ENCODE results near the gene CNTNAP2.

The CNTNAP2 gene

DNA sequence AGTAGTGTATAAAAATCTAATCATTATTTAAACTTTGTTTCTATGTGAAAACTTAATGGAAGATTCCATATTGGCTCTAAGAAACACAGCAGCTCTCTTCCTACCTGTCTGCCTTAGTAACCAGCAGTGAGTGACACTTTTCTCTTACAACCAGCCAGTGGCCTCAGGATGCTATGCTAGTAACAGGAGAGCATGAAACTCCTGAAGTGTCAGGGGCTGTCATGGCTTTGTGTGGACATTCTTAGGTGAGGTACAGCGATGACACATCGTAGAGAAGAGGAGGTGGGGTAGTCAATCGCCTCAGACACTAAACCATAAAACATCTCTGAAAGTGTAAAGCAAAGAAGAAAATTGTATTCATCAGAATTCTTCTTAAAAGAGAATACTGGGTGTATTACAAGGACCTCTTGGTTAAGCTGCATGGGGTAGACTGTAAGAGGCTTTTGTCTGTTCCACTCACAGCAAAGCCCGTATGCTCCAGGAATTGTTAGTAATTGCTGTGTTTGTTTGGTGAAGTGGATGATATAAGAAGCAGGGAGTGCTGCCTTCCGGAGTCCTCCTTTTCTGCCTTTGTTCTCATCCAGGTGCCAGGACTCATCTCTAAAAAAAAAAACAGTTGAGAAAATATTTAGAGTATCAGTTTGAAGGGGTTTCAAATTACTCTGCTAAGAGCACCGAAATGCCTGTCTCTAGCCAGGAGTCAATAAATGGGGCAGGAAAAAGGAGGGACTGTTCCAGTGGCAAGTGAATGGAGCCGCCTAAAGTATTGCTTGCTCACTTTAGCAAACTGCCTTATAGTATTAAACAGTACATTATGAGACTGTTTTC is 518.8 kb downstream of the CNTNAP2 start:
- Histone ChIP-seq H3K4me1 (ENCODE audit: control extremely low read depth in 1 of 4, control insufficient read depth in 4 of 4, insufficient read depth in 4 of 4, low read length in 3 of 4) (no peaks in the 10 kb centered on the region), H3K9me3 (ENCODE audit: control extremely low read depth in 1 of 5, control insufficient read depth in 4 of 5, insufficient read depth in 2 of 5, low read depth in 1 of 5, low read length in 4 of 5) (no peaks in the 10 kb centered on the region), H3K27ac (ENCODE audit: insufficient read depth in 1 of 2, low read depth in 1 of 2, low read length in 2 of 2, poor library complexity in 1 of 2, severe bottlenecking in 2 of 2) (no peak overlapping the region), H3K36me3 (ENCODE audit: control insufficient read depth in 4 of 4, insufficient read depth in 4 of 4, low read length in 3 of 4) (no peaks in the 10 kb centered on the region), H3K4me3 (ENCODE audit: control insufficient read depth in 1 of 7, extremely low read depth in 1 of 7, insufficient read depth in 4 of 7, low read depth in 2 of 7, low read length in 6 of 7) (no peak overlapping the region), H3K27me3 (replicated peaks in 2 of 5; ENCODE audit: control insufficient read depth in 4 of 5, insufficient read depth in 5 of 5, low read length in 4 of 5) (no peaks in the 10 kb centered on the region)
- ChIA-PET CTCF (no interaction called here), POLR2A (no interaction called here)
- no peak for DNase-seq
- WGBS (ENCODE audit: insufficient coverage) = 100% methylated on average over 2 of the region's 7 CpGs

DNA sequence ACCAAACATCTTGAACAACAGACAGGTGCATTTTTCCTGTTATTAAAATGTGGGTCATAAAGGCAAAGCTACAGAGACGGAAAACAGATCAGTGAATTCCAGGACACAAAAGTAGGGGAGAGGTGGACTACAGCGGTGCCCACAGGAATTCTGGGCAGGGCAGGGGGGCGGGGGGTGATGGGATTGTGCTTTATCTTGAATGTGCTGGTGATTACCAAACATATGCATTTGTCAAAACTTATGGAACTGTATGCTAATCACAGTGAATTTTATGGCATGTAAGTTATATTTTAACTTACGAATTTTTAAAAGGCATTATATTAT is 519.4 kb downstream of the CNTNAP2 start:
- ChIA-PET CTCF (no interaction called here), POLR2A (no interaction called here)
- Histone ChIP-seq H3K27me3 (replicated peaks in 2 of 5; ENCODE audit: control insufficient read depth in 4 of 5, insufficient read depth in 5 of 5, low read length in 4 of 5) (no peaks in the 10 kb centered on the region), H3K36me3 (ENCODE audit: control insufficient read depth in 4 of 4, insufficient read depth in 4 of 4, low read length in 3 of 4) (no peaks in the 10 kb centered on the region), H3K9me3 (ENCODE audit: control extremely low read depth in 1 of 5, control insufficient read depth in 4 of 5, insufficient read depth in 2 of 5, low read depth in 1 of 5, low read length in 4 of 5) (no peaks in the 10 kb centered on the region), H3K27ac (ENCODE audit: insufficient read depth in 1 of 2, low read depth in 1 of 2, low read length in 2 of 2, poor library complexity in 1 of 2, severe bottlenecking in 2 of 2) (no peak overlapping the region), H3K4me3 (ENCODE audit: control insufficient read depth in 1 of 7, extremely low read depth in 1 of 7, insufficient read depth in 4 of 7, low read depth in 2 of 7, low read length in 6 of 7) (no peak overlapping the region), H3K4me1 (ENCODE audit: control extremely low read depth in 1 of 4, control insufficient read depth in 4 of 4, insufficient read depth in 4 of 4, low read length in 3 of 4) (no peaks in the 10 kb centered on the region)
- 100% methylated on average over 1 of the region's 4 CpGs for WGBS (ENCODE audit: insufficient coverage)
- no peak for DNase-seq

DNA sequence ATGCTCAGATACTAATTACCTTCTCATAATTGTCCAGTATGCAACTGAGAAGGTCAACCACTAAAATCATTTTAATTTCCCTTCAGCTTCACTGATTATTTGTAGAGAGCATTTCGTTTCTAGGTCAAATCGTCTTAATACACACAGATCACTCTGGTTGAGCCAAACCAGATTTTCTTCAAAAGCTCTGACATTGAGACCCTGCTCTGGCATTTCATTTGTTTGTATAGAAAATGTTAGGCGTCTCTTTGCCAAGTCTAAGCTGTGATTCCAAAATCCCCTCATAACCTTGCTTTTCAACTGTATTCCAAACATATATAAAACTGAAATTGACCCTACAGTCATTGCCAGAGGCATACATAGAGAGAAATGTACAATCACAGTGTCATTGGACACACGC is 520.0 kb downstream of the CNTNAP2 start:
- no peak for DNase-seq
- POLR2A ChIA-PET = no interaction called here
- Histone ChIP-seq H3K4me3 (ENCODE audit: control insufficient read depth in 1 of 7, extremely low read depth in 1 of 7, insufficient read depth in 4 of 7, low read depth in 2 of 7, low read length in 6 of 7) (no peak overlapping the region), H3K27ac (ENCODE audit: insufficient read depth in 1 of 2, low read depth in 1 of 2, low read length in 2 of 2, poor library complexity in 1 of 2, severe bottlenecking in 2 of 2) (no peak overlapping the region), H3K27me3 (replicated peaks in 2 of 5; ENCODE audit: control insufficient read depth in 4 of 5, insufficient read depth in 5 of 5, low read length in 4 of 5) (no peaks in the 10 kb centered on the region), H3K4me1 (ENCODE audit: control extremely low read depth in 1 of 4, control insufficient read depth in 4 of 4, insufficient read depth in 4 of 4, low read length in 3 of 4) (no peaks in the 10 kb centered on the region), H3K36me3 (ENCODE audit: control insufficient read depth in 4 of 4, insufficient read depth in 4 of 4, low read length in 3 of 4) (no peaks in the 10 kb centered on the region), H3K9me3 (ENCODE audit: control extremely low read depth in 1 of 5, control insufficient read depth in 4 of 5, insufficient read depth in 2 of 5, low read depth in 1 of 5, low read length in 4 of 5) (no peaks in the 10 kb centered on the region)
- CTCF ChIA-PET = no interaction called here
- no CpG with 5 or more reads among the region's 4 CpGs for WGBS (ENCODE audit: insufficient coverage)

DNA sequence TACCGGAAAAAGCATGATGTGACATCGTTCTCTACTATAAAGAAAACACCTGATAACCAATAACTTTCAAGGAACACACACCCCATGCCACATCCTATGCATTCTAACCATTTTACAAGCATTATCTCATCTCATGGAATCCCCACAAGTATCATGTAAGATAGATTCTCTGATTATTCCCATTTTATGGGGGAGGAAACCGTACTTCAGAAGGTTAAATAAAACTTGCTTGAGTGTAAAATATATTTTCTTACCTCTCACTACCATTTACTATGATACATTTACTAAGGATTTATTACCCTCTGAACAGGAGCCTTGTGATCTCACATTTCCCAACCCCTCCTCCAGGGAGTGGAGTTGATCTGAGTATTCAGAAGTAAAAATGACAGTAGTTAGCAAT is 522.7 kb downstream of the CNTNAP2 start:
- no peak overlapping the region for H3K4me3 ChIP-seq (ENCODE audit: control insufficient read depth in 1 of 7, extremely low read depth in 1 of 7, insufficient read depth in 4 of 7, low read depth in 2 of 7, low read length in 6 of 7)
- H3K27ac ChIP-seq (ENCODE audit: insufficient read depth in 1 of 2, low read depth in 1 of 2, low read length in 2 of 2, poor library complexity in 1 of 2, severe bottlenecking in 2 of 2) = no peak overlapping the region
- 100% methylated on average over 2 of the region's 3 CpGs for WGBS (ENCODE audit: insufficient coverage)
- no peak for DNase-seq
- H3K4me1 ChIP-seq (ENCODE audit: control extremely low read depth in 1 of 4, control insufficient read depth in 4 of 4, insufficient read depth in 4 of 4, low read length in 3 of 4) = no peaks in the 10 kb centered on the region
- H3K9me3 ChIP-seq (ENCODE audit: control extremely low read depth in 1 of 5, control insufficient read depth in 4 of 5, insufficient read depth in 2 of 5, low read depth in 1 of 5, low read length in 4 of 5) = no peaks in the 10 kb centered on the region
- H3K36me3 ChIP-seq (ENCODE audit: control insufficient read depth in 4 of 4, insufficient read depth in 4 of 4, low read length in 3 of 4) = no peaks in the 10 kb centered on the region
- no peaks in the 10 kb centered on the region for H3K27me3 ChIP-seq (replicated peaks in 2 of 5; ENCODE audit: control insufficient read depth in 4 of 5, insufficient read depth in 5 of 5, low read length in 4 of 5)
- ChIA-PET POLR2A (no interaction called here), CTCF (no interaction called here)

DNA sequence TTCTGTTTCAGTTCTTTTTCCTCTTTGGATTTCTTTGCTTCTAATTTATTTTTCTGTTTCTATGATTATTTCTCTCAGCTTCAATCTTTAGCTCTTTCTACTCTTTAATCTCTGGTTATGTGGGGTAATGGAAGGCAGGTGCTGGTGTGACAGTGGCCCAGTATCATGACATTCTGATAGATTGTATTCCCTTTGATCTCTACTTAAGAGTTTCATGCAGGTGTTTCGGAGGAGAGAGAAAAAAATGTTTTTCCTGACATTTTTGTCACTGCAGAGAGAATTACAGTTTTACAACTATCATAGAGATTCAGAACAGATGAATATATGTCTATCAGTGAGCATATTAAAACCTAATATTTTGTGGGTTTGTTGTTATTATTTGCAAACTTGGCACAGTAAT is 524.9 kb downstream of the CNTNAP2 start:
- Histone ChIP-seq H3K27me3 (replicated peaks in 2 of 5; ENCODE audit: control insufficient read depth in 4 of 5, insufficient read depth in 5 of 5, low read length in 4 of 5) (no peaks in the 10 kb centered on the region), H3K4me3 (ENCODE audit: control insufficient read depth in 1 of 7, extremely low read depth in 1 of 7, insufficient read depth in 4 of 7, low read depth in 2 of 7, low read length in 6 of 7) (no peak overlapping the region), H3K27ac (ENCODE audit: insufficient read depth in 1 of 2, low read depth in 1 of 2, low read length in 2 of 2, poor library complexity in 1 of 2, severe bottlenecking in 2 of 2) (no peak overlapping the region), H3K4me1 (ENCODE audit: control extremely low read depth in 1 of 4, control insufficient read depth in 4 of 4, insufficient read depth in 4 of 4, low read length in 3 of 4) (peaks cover 0 to 12% (median 11%) of the 10 kb centered on the region in 4 experiments), H3K9me3 (ENCODE audit: control extremely low read depth in 1 of 5, control insufficient read depth in 4 of 5, insufficient read depth in 2 of 5, low read depth in 1 of 5, low read length in 4 of 5) (no peaks in the 10 kb centered on the region), H3K36me3 (ENCODE audit: control insufficient read depth in 4 of 4, insufficient read depth in 4 of 4, low read length in 3 of 4) (no peaks in the 10 kb centered on the region)
- CTCF ChIA-PET = no interaction called here
- POLR2A ChIA-PET = no interaction called here
- no peak for DNase-seq
- 100% methylated on average over 1 of the region's 1 CpG for WGBS (ENCODE audit: insufficient coverage)

DNA sequence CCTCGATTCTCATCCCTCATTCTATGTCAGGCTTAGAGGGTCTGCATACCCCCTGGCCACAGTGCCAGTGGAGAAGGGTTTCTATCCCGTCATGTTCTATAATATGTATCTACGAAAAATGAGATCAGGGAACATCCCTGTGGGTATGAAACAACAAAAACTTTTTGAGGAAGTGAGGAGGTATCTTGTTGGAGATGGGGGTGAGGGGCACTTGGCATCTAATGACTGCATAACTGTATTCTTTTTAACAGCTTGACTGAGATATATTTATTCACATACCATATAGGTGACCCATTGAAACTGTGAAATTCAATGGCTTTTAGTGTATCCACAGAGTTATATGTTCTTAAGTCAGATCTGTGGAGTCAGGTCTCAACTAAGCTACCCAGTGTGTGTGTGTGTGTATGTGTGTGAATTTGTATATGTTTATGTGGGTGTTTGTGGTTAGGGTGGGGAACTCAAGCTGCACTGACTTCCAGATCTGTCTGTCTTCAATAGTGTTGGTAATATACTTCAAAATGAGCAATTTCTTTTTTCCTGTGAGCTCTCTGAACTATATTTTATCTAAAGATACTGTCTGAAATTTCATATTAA is 528.9 kb downstream of the CNTNAP2 start:
- Histone ChIP-seq H3K4me3 (ENCODE audit: control insufficient read depth in 1 of 7, extremely low read depth in 1 of 7, insufficient read depth in 4 of 7, low read depth in 2 of 7, low read length in 6 of 7) (no peak overlapping the region), H3K27me3 (replicated peaks in 2 of 5; ENCODE audit: control insufficient read depth in 4 of 5, insufficient read depth in 5 of 5, low read length in 4 of 5) (no peaks in the 10 kb centered on the region), H3K36me3 (ENCODE audit: control insufficient read depth in 4 of 4, insufficient read depth in 4 of 4, low read length in 3 of 4) (no peaks in the 10 kb centered on the region), H3K4me1 (ENCODE audit: control extremely low read depth in 1 of 4, control insufficient read depth in 4 of 4, insufficient read depth in 4 of 4, low read length in 3 of 4) (peaks cover 0 to 25% (median 12%) of the 10 kb centered on the region in 4 experiments), H3K9me3 (ENCODE audit: control extremely low read depth in 1 of 5, control insufficient read depth in 4 of 5, insufficient read depth in 2 of 5, low read depth in 1 of 5, low read length in 4 of 5) (no peaks in the 10 kb centered on the region), H3K27ac (ENCODE audit: insufficient read depth in 1 of 2, low read depth in 1 of 2, low read length in 2 of 2, poor library complexity in 1 of 2, severe bottlenecking in 2 of 2) (no peak overlapping the region)
- peak in 2 of 3 donors; percentile 54 to 68 for DNase-seq
- 100% methylated on average over 2 of the region's 3 CpGs for WGBS (ENCODE audit: insufficient coverage)
- CTCF ChIA-PET = interaction anchor here (1.6 to 1.7 kb wide), 2 partner anchors 11 to 127 kb away, joined by 4 to 5 read pairs; no protein-coding TSS in a partner anchor
- POLR2A ChIA-PET = no interaction called here

DNA sequence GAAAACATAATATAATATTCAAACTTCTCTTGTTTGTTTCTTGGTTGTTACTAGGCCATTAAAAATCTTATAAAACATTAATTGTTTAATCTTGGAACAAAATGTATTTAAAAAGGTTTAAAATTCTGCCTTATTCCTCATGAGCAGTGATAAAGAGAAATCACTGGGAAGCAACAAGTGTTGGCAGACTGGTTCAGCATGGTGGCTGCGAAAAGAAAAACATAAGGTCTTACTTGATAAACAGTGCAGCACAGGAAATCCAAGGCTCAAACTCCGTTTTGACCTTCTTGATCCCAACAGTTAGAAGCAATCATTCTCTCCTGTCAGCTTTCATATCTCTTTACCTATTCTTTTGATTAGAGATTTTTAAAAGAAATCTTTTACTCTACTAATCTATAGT is 530.8 kb downstream of the CNTNAP2 start:
- Histone ChIP-seq H3K4me3 (ENCODE audit: control insufficient read depth in 1 of 7, extremely low read depth in 1 of 7, insufficient read depth in 4 of 7, low read depth in 2 of 7, low read length in 6 of 7) (no peak overlapping the region), H3K27me3 (replicated peaks in 2 of 5; ENCODE audit: control insufficient read depth in 4 of 5, insufficient read depth in 5 of 5, low read length in 4 of 5) (no peaks in the 10 kb centered on the region), H3K9me3 (ENCODE audit: control extremely low read depth in 1 of 5, control insufficient read depth in 4 of 5, insufficient read depth in 2 of 5, low read depth in 1 of 5, low read length in 4 of 5) (no peaks in the 10 kb centered on the region), H3K27ac (ENCODE audit: insufficient read depth in 1 of 2, low read depth in 1 of 2, low read length in 2 of 2, poor library complexity in 1 of 2, severe bottlenecking in 2 of 2) (no peak overlapping the region), H3K4me1 (ENCODE audit: control extremely low read depth in 1 of 4, control insufficient read depth in 4 of 4, insufficient read depth in 4 of 4, low read length in 3 of 4) (peaks cover 11 to 41% (median 18%) of the 10 kb centered on the region in 4 experiments), H3K36me3 (ENCODE audit: control insufficient read depth in 4 of 4, insufficient read depth in 4 of 4, low read length in 3 of 4) (no peaks in the 10 kb centered on the region)
- CTCF ChIA-PET = interaction anchor here (2.1 kb wide), 1 partner anchor 12 kb away, joined by 4 read pairs; no protein-coding TSS in a partner anchor
- POLR2A ChIA-PET = no interaction called here
- WGBS (ENCODE audit: insufficient coverage) = 80% methylated on average over 1 of the region's 2 CpGs
- peak in 1 of 3 donors; percentile 43 for DNase-seq

Measured in common myeloid progenitor, CD34-positive (primary cell).